ENCODE results near the gene FCN1.

- TF ChIP-seq POLR2AphosphoS5 (IDR thresholded peaks at IDR 0.05; ENCODE audit: borderline replicate concordance, low read depth, low read length) = no peak
- TF ChIP-seq EZH2 (IDR thresholded peaks at IDR 0.05) = no peak
Measured at GRCh38 chr9:134928436-134929192, 10.9 kb upstream of the FCN1 start.

All from SK-N-MC (cell line).